ENCODE results near the gene CHST15. TPM values are rescaled to one million over a fixed set of nuclear protein-coding genes. Genes with fewer than 3 reads are reported as not detected.

The CHST15 gene
- polyA plus RNA-seq, 1 experiment: 6.2 TPM

- H3K27me3 ChIP-seq (ENCODE audit: control insufficient read depth, insufficient read depth, low read length): 0 out of 2 replicates have a peak, but pooled peaks cover 1% of the 10 kb centered on the region
- ChIA-PET CTCF (no interaction called here), POLR2A (no interaction called here)
- no peaks in the 10 kb centered on the region for H3K36me3 ChIP-seq (ENCODE audit: control insufficient read depth, insufficient read depth, low read length)
- TF ChIP-seq CTCF (IDR thresholded peaks at IDR 0.05; ENCODE audit: insufficient read depth, low read depth, low read length): no peak
- no peak for DNase-seq (ENCODE audit: low read depth)
- H3K4me3 ChIP-seq (ENCODE audit: low read depth, low read length): no peak overlapping the region
Measured at GRCh38 chr10:124130198-124130900, 37.0 kb upstream of the CHST15 start.

- H3K27me3 ChIP-seq (ENCODE audit: control insufficient read depth, insufficient read depth, low read length): 0 out of 2 replicates have a peak, but pooled peaks cover 1% of the 10 kb centered on the region
- POLR2A ChIA-PET: no interaction called here
- no peaks in the 10 kb centered on the region for H3K36me3 ChIP-seq (ENCODE audit: control insufficient read depth, insufficient read depth, low read length)
- no peak for TF ChIP-seq CTCF (IDR thresholded peaks at IDR 0.05; ENCODE audit: insufficient read depth, low read depth, low read length)
- no peak overlapping the region for H3K4me3 ChIP-seq (ENCODE audit: low read depth, low read length)
- no peak for DNase-seq (ENCODE audit: low read depth)
- CTCF ChIA-PET: no interaction called here
Measured at GRCh38 chr10:124129471-124129870, 36.1 kb upstream of the CHST15 start.

GRCh38 chr10:124128811-124129145, 35.4 kb upstream of the CHST15 start:
- POLR2A ChIA-PET: no interaction called here

GRCh38 chr10:124127965-124128810, 34.8 kb upstream of the CHST15 start:
- POLR2A ChIA-PET: no interaction called here

More at GRCh38 chr10:124128811-124129145, 35.4 kb upstream of the CHST15 start:
- Histone ChIP-seq H3K36me3 (ENCODE audit: control insufficient read depth, insufficient read depth, low read length) (no peaks in the 10 kb centered on the region), H3K4me3 (ENCODE audit: low read depth, low read length) (no peak overlapping the region), H3K27me3 (ENCODE audit: control insufficient read depth, insufficient read depth, low read length) (0 out of 2 replicates have a peak, but pooled peaks cover 1% of the 10 kb centered on the region)
- no peak for TF ChIP-seq CTCF (IDR thresholded peaks at IDR 0.05; ENCODE audit: insufficient read depth, low read depth, low read length)
- CTCF ChIA-PET: no interaction called here
- no peak for DNase-seq (ENCODE audit: low read depth)

More at GRCh38 chr10:124127965-124128810, 34.8 kb upstream of the CHST15 start:
- Histone ChIP-seq H3K36me3 (ENCODE audit: control insufficient read depth, insufficient read depth, low read length) (no peaks in the 10 kb centered on the region), H3K4me3 (ENCODE audit: low read depth, low read length) (no peak overlapping the region), H3K27me3 (ENCODE audit: control insufficient read depth, insufficient read depth, low read length) (0 out of 2 replicates have a peak, but pooled peaks cover 1% of the 10 kb centered on the region)
- no peak for DNase-seq (ENCODE audit: low read depth)
- CTCF ChIA-PET: no interaction called here
- TF ChIP-seq CTCF (IDR thresholded peaks at IDR 0.05; ENCODE audit: insufficient read depth, low read depth, low read length): no peak

All from BJ (cell line).